ENCODE data around the gene CCL16.

GRCh38 chr17:36008998-36009665 is 27.8 kb upstream of the CCL16 start:
- TF ChIP-seq CTCF (IDR thresholded peaks at IDR 0.05; ENCODE audit: insufficient read depth, low read depth, low read length) (peak; percentile 23), EZH2 (IDR thresholded peaks at IDR 0.05; ENCODE audit: insufficient read depth, low read length) (no peak)

Measured in astrocyte (in vitro differentiated cells and primary cell).